Activated T-helper 1 cell treated with anti-CD3 and anti-CD28 coated beads, Interleukin-12 subunit alpha, Interleukin-12 subunit beta, Interleukin-2, Interleukin-4 antibody, amounts not matched to agents 30 ng/mL and 10 ng/mL and 1 ng/mL, durations not matched to agents 14 hours and 24 hours and 36 hours (primary cell): ENCODE results near the gene CNOT6L. TPM values are rescaled to one million over a fixed set of nuclear protein-coding genes. Genes with fewer than 3 reads are reported as not detected.
"Not testable (repeated sequence)": the region's sequence is repeated elsewhere in the genome, so short reads cannot be mapped to it uniquely, and the experiment has no call there.

Source experiments
- DNase-seq: peaks from one replicate; pipeline ENCODE4 v3.0.0; 2021; ENCODE audit warnings: low spot score
- H3K27ac Mint-ChIP-seq: one replicate; pipeline ENCODE4 v1.8.0; 2021; ENCODE audit warnings: mild to moderate bottlenecking, mixed read lengths
- H3K27me3 Mint-ChIP-seq: one replicate; pipeline ENCODE4 v1.8.0; 2022; ENCODE audit warnings: mild to moderate bottlenecking, moderate library complexity, mixed read lengths; ENCODE audit not compliant: insufficient read depth
- H3K36me3 Mint-ChIP-seq: one replicate; pipeline ENCODE4 v1.8.0; 2021; ENCODE audit warnings: low read depth, mixed read lengths
- H3K4me1 Mint-ChIP-seq: one replicate; pipeline ENCODE4 v1.8.0; 2021; ENCODE audit warnings: low read depth, mixed read lengths
- H3K4me3 Mint-ChIP-seq: one replicate; pipeline ENCODE4 v1.8.0; 2021; ENCODE audit warnings: mild to moderate bottlenecking, moderate library complexity, mixed read lengths
- H3K9me3 Mint-ChIP-seq: one replicate; pipeline ENCODE4 v1.8.0; 2021; ENCODE audit warnings: mixed read lengths
- intact Hi-C: fragments of 100-400 bp; cut with micrococcal nuclease; formaldehyde crosslinking; loops from one replicate; pipeline ENCODE4 v1.15.1; 2024
- total RNA-seq: library from RNA; stranded (reverse); gene quantifications from 2 replicates; pipeline ENCODE4 v1.2.3, GENCODE V29; 2022

CNOT6L gene
- 119 and 121 TPM in 2 replicates for total RNA-seq

- Mint-ChIP-seq H3K9me3 (no peaks in the 10 kb centered on the region), H3K27ac (peak within 1 kb of the TSS; percentile 100), H3K4me3 (peak within 1 kb of the TSS; percentile 100), H3K27me3 (peaks cover 5% of the 10 kb centered on the region), H3K36me3 (peaks cover 19% of the 10 kb centered on the region), H3K4me1 (peaks cover 59% of the 10 kb centered on the region)
- peak; percentile 34 for DNase-seq
- intact Hi-C loops, result loop anchor here (1.0 to 5.0 kb wide), 3 partner anchors 37 to 958 kb away; partner anchors contain the start of gene BMP2K
These were observed at the start of gene CNOT6L for GRCh38 chr4:77818602-77819403. TSS of gene CNOT6L (minus strand) at chr4:77819368. CDS start at chr4:77819308, 60 bp downstream.

- Mint-ChIP-seq H3K36me3 (peaks cover 23% of the 10 kb centered on the region), H3K27me3 (no peaks in the 10 kb centered on the region), H3K9me3 (no peaks in the 10 kb centered on the region), H3K4me1 (peaks cover 50% of the 10 kb centered on the region), H3K27ac (no peak overlapping the region), H3K4me3 (no peak overlapping the region)
- no peak for DNase-seq
- intact Hi-C loops, result loop anchor here (10.0 kb wide), 1 partner anchor 1560 kb away; the partner anchor contains the start of gene STBD1
These were observed 46.1 kb upstream of the CNOT6L start for GRCh38 chr4:77865259-77865658.

GRCh38 chr4:77863341-77863740, 44.2 kb upstream of the CNOT6L start:
- H3K9me3 Mint-ChIP-seq, H3K27me3 Mint-ChIP-seq, DNase-seq: not testable (repeated sequence)
- peaks cover 16% of the 10 kb centered on the region for H3K36me3 Mint-ChIP-seq
- H3K27ac Mint-ChIP-seq, result peak overlapping the region; percentile 94
- peaks cover 42% of the 10 kb centered on the region for H3K4me1 Mint-ChIP-seq
- intact Hi-C loops, result loop anchor here (2.0 to 10.0 kb wide), 8 partner anchors 277 to 1806 kb away; partner anchors contain the start of genes CCNG2 and STBD1
- H3K4me3 Mint-ChIP-seq, result peak overlapping the region; percentile 90

- peak; percentile 84 for DNase-seq
- H3K36me3 Mint-ChIP-seq, result peaks cover 13% of the 10 kb centered on the region
- intact Hi-C loops, result loop anchor here (1.0 to 10.0 kb wide), 11 partner anchors 17 to 1805 kb away; partner anchors contain the start of genes CCNG2 and STBD1
- peak within 1 kb of the TSS; percentile 90 for H3K4me3 Mint-ChIP-seq
- no peaks in the 10 kb centered on the region for H3K27me3 Mint-ChIP-seq
- H3K27ac Mint-ChIP-seq, result peak within 1 kb of the TSS; percentile 94
- H3K4me1 Mint-ChIP-seq, result peaks cover 48% of the 10 kb centered on the region
- H3K9me3 Mint-ChIP-seq, result no peaks in the 10 kb centered on the region
These were observed 43.5 kb upstream of the CNOT6L start, which contains the start of gene MRPL1 for GRCh38 chr4:77862478-77863216. TSS of gene MRPL1 (plus strand) at chr4:77862830. CDS start at chr4:77862849, 19 bp downstream.

- Mint-ChIP-seq H3K4me1 (peaks cover 58% of the 10 kb centered on the region), H3K27ac (peak overlapping the region; percentile 94), H3K9me3 (no peaks in the 10 kb centered on the region), H3K27me3 (no peaks in the 10 kb centered on the region), H3K4me3 (peak overlapping the region; percentile 90), H3K36me3 (peaks cover 11% of the 10 kb centered on the region)
- intact Hi-C loops, result loop anchor here (1.0 to 10.0 kb wide), 6 partner anchors 8 to 1804 kb away; partner anchors contain the start of genes CCNG2 and STBD1
- DNase-seq, result no peak
These were observed 42.3 kb upstream of the CNOT6L start for GRCh38 chr4:77861495-77861894.

- Mint-ChIP-seq H3K27me3 (no peaks in the 10 kb centered on the region), H3K4me1 (peaks cover 61% of the 10 kb centered on the region)
- intact Hi-C loops, result loop anchor here (10.0 kb wide), 2 partner anchors 234 to 784 kb away; partner anchors contain the start of gene CCNI
These were observed 40.1 kb upstream of the CNOT6L start for GRCh38 chr4:77859256-77859655.

GRCh38 chr4:77856152-77856551, 37.0 kb upstream of the CNOT6L start:
- Mint-ChIP-seq H3K36me3 (no peaks in the 10 kb centered on the region), H3K4me1 (peaks cover 68% of the 10 kb centered on the region), H3K4me3 (no peak overlapping the region), H3K27me3 (no peaks in the 10 kb centered on the region), H3K27ac (peak overlapping the region; percentile 56), H3K9me3 (no peaks in the 10 kb centered on the region)
- intact Hi-C loops, result loop anchor here (10.0 kb wide), 2 partner anchors 231 to 781 kb away; partner anchors contain the start of gene CCNI
- no peak for DNase-seq

More at GRCh38 chr4:77859256-77859655, 40.1 kb upstream of the CNOT6L start:
- H3K27ac Mint-ChIP-seq, result no peak overlapping the region
- H3K9me3 Mint-ChIP-seq, result no peaks in the 10 kb centered on the region
- no peak overlapping the region for H3K4me3 Mint-ChIP-seq
- H3K36me3 Mint-ChIP-seq, result peaks cover 1% of the 10 kb centered on the region
- DNase-seq, result no peak

GRCh38 chr4:77854431-77855111, 35.4 kb upstream of the CNOT6L start:
- H3K4me3 Mint-ChIP-seq, result peak overlapping the region; percentile 56
- H3K27me3 Mint-ChIP-seq, result no peaks in the 10 kb centered on the region
- no peak for DNase-seq
- peak overlapping the region; percentile 93 for H3K27ac Mint-ChIP-seq
- intact Hi-C loops, result loop anchor here (1.0 to 10.0 kb wide), 5 partner anchors 53 to 780 kb away; partner anchors contain the start of gene CCNI
- no peaks in the 10 kb centered on the region for H3K9me3 Mint-ChIP-seq
- no peaks in the 10 kb centered on the region for H3K36me3 Mint-ChIP-seq
- peaks cover 62% of the 10 kb centered on the region for H3K4me1 Mint-ChIP-seq

- Mint-ChIP-seq H3K4me1 (peaks cover 56% of the 10 kb centered on the region), H3K4me3 (peak overlapping the region; percentile 56), H3K27ac (peak overlapping the region; percentile 93), H3K9me3 (no peaks in the 10 kb centered on the region), H3K27me3 (no peaks in the 10 kb centered on the region), H3K36me3 (no peaks in the 10 kb centered on the region)
- intact Hi-C loops, result loop anchor here (1.0 to 10.0 kb wide), 5 partner anchors 8 to 778 kb away; partner anchors contain the start of gene CCNI
- peak; percentile 72 for DNase-seq
These were observed 33.8 kb upstream of the CNOT6L start for GRCh38 chr4:77852892-77853495.

GRCh38 chr4:77849278-77849965, 30.3 kb upstream of the CNOT6L start:
- intact Hi-C loops, result no loop called here
- H3K36me3 Mint-ChIP-seq, result no peaks in the 10 kb centered on the region
- H3K27ac Mint-ChIP-seq, result no peak overlapping the region
- no peaks in the 10 kb centered on the region for H3K27me3 Mint-ChIP-seq
- H3K4me3 Mint-ChIP-seq, result no peak overlapping the region
- DNase-seq, result no peak
- peaks cover 41% of the 10 kb centered on the region for H3K4me1 Mint-ChIP-seq
- H3K9me3 Mint-ChIP-seq, result no peaks in the 10 kb centered on the region

GRCh38 chr4:77848508-77848907, 29.3 kb upstream of the CNOT6L start:
- no peak for DNase-seq
- Mint-ChIP-seq H3K9me3 (no peaks in the 10 kb centered on the region), H3K27me3 (no peaks in the 10 kb centered on the region), H3K4me1 (peaks cover 41% of the 10 kb centered on the region), H3K4me3 (no peak overlapping the region), H3K27ac (no peak overlapping the region), H3K36me3 (peaks cover 2% of the 10 kb centered on the region)
- intact Hi-C loops, result no loop called here
